ENCODE measurements around the gene APBA2. TPM values are rescaled to one million over a fixed set of nuclear protein-coding genes. Genes with fewer than 3 reads are reported as not detected.

APBA2 gene
- total RNA-seq, 1 donor from 2014 or later, result 19.6 TPM

DNA sequence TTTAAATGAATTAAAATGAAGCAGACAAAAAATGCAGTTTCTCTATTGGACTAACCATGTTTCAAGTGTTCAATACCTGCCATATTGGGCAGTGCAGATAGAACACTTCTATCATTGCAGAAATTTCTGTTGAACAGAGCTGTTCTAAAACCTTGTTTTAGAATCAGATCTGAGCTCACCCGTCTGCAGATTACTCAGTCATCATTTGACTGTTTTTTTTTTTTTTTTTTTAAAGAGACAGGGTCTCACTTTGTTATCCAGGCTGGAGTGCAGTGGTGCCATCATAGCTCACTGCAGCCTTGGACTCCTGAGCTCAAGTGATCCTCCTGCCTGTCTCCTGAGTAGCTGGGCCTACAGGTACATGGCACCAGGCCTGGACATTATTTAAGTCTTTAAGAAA is 128.7 kb downstream of the APBA2 start:
- intact Hi-C loops (cut with DNase I), result no loop called here
- no peaks in the 10 kb centered on the region for H3K36me3 ChIP-seq
- no peak overlapping the region for H3K4me3 ChIP-seq
- DNase-seq (ENCODE audit: extremely low spot score in 2 of 2), result no peak
- no peaks in the 10 kb centered on the region for H3K4me1 ChIP-seq
- no peak for TF ChIP-seq POLR2A (IDR thresholded peaks at IDR 0.05)
- TF ChIP-seq, protein P1, sequence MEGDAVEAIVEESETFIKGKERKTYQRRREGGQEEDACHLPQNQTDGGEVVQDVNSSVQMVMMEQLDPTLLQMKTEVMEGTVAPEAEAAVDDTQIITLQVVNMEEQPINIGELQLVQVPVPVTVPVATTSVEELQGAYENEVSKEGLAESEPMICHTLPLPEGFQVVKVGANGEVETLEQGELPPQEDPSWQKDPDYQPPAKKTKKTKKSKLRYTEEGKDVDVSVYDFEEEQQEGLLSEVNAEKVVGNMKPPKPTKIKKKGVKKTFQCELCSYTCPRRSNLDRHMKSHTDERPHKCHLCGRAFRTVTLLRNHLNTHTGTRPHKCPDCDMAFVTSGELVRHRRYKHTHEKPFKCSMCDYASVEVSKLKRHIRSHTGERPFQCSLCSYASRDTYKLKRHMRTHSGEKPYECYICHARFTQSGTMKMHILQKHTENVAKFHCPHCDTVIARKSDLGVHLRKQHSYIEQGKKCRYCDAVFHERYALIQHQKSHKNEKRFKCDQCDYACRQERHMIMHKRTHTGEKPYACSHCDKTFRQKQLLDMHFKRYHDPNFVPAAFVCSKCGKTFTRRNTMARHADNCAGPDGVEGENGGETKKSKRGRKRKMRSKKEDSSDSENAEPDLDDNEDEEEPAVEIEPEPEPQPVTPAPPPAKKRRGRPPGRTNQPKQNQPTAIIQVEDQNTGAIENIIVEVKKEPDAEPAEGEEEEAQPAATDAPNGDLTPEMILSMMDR (IDR thresholded peaks at IDR 0.05), result no peak
- no peak for TF ChIP-seq POLR2AphosphoS5 (IDR thresholded peaks at IDR 0.05; ENCODE audit: insufficient read depth in 1 of 2, low read depth in 1 of 2)
- no peaks in the 10 kb centered on the region for H3K9me3 ChIP-seq
- H3K27ac ChIP-seq, result no peak overlapping the region
- H3K27me3 ChIP-seq, result no peaks in the 10 kb centered on the region

DNA sequence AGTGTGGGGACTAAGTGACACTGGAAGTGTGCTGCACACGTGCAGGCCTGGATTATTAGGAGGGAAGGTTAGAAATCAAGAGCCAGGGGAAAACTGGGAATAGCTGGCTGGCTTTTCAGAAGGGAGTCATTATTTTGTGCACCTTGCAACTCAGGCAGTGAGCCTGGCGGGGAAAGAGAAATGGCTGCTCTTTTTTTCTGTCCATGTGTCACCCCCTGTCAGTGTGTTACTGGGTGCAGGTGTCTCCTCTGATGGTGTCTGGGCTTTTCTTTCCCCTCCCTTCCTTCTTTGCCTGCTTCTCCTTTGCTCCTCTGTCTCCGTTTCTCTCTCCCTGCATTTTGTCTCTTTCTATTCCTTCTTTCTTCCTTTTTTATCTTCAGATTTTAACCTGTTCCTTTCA is 130.7 kb downstream of the APBA2 start:
- H3K4me1 ChIP-seq, result no peaks in the 10 kb centered on the region
- intact Hi-C loops (cut with DNase I), result no loop called here
- no peak for DNase-seq (ENCODE audit: extremely low spot score in 2 of 2)
- H3K27ac ChIP-seq, result no peak overlapping the region
- H3K4me3 ChIP-seq, result no peak overlapping the region
- no peaks in the 10 kb centered on the region for H3K27me3 ChIP-seq
- no peaks in the 10 kb centered on the region for H3K9me3 ChIP-seq
- H3K36me3 ChIP-seq, result no peaks in the 10 kb centered on the region
- TF ChIP-seq POLR2AphosphoS5 (IDR thresholded peaks at IDR 0.05; ENCODE audit: insufficient read depth in 1 of 2, low read depth in 1 of 2) (no peak), POLR2A (IDR thresholded peaks at IDR 0.05) (no peak)
- TF ChIP-seq, protein P1 (IDR thresholded peaks at IDR 0.05), result no peak

- Histone ChIP-seq H3K4me1 (no peaks in the 10 kb centered on the region), H3K4me3 (no peak overlapping the region), H3K36me3 (no peaks in the 10 kb centered on the region), H3K27ac (no peak overlapping the region), H3K27me3 (no peaks in the 10 kb centered on the region), H3K9me3 (no peaks in the 10 kb centered on the region)
- intact Hi-C loops (cut with DNase I), result no loop called here
- DNase-seq (ENCODE audit: extremely low spot score in 2 of 2), result no peak
- no peak for TF ChIP-seq POLR2A (IDR thresholded peaks at IDR 0.05)
These were observed 132.5 kb downstream of the APBA2 start for GRCh38 chr15:29018120-29018805.

GRCh38 chr15:29018995-29019976 is 133.5 kb downstream of the APBA2 start:
- Histone ChIP-seq H3K27me3 (no peaks in the 10 kb centered on the region), H3K4me3 (no peak overlapping the region), H3K4me1 (no peaks in the 10 kb centered on the region), H3K27ac (no peak overlapping the region), H3K36me3 (no peaks in the 10 kb centered on the region), H3K9me3 (no peaks in the 10 kb centered on the region)
- TF ChIP-seq POLR2AphosphoS5 (IDR thresholded peaks at IDR 0.05; ENCODE audit: insufficient read depth in 1 of 2, low read depth in 1 of 2), result no peak
- TF ChIP-seq, protein P1 (IDR thresholded peaks at IDR 0.05), result no peak
- no peak for TF ChIP-seq POLR2A (IDR thresholded peaks at IDR 0.05)
- intact Hi-C loops (cut with DNase I), result no loop called here
- no peak for DNase-seq (ENCODE audit: extremely low spot score in 2 of 2)

DNA sequence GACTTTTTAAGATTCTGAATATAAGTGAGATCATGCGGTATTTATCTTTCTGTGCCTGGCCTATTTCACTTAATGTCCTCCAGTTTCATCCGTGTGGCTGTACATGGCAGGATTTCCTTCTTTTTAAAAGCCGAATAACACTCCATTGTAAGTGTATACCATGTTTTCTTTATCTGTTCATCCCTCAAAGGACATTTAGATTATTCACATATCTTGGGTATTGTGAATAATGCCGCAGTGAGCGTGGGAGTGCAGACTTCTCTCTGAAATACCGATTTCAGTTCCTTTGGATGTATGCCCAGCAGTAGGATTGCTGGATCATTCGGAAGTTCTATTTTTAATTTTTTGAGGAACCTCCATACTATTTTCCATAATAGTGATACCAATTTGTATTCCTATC is 136.1 kb downstream of the APBA2 start:
- no peak for DNase-seq (ENCODE audit: extremely low spot score in 2 of 2)
- TF ChIP-seq POLR2AphosphoS5 (IDR thresholded peaks at IDR 0.05; ENCODE audit: insufficient read depth in 1 of 2, low read depth in 1 of 2) (no peak), POLR2A (IDR thresholded peaks at IDR 0.05) (no peak)
- TF ChIP-seq, protein P1 (IDR thresholded peaks at IDR 0.05), result no peak
- no peak overlapping the region for H3K27ac ChIP-seq

More for the DNA sequence above, 136.1 kb downstream of the APBA2 start:
- intact Hi-C loops (cut with DNase I), result no loop called here
- Histone ChIP-seq H3K4me3 (no peak overlapping the region), H3K27me3 (no peaks in the 10 kb centered on the region), H3K9me3 (no peaks in the 10 kb centered on the region), H3K4me1 (no peaks in the 10 kb centered on the region), H3K36me3 (no peaks in the 10 kb centered on the region)
